ENCODE results near the gene GLRA2. TPM values are rescaled to one million over a fixed set of nuclear protein-coding genes. Genes with fewer than 3 reads are reported as not detected.

GLRA2 gene
- total and polyA plus RNA-seq, 3 experiments from 2014 or later, result not detected

- no peaks in the 10 kb centered on the region for H3K9me3 Mint-ChIP-seq
- no peaks in the 10 kb centered on the region for H3K4me1 Mint-ChIP-seq
- H3K4me1 ChIP-seq (ENCODE audit: insufficient read depth, low read length), result no peaks in the 10 kb centered on the region
- no peak for DNase-seq
- H3K27me3 ChIP-seq (ENCODE audit: insufficient read depth, low read length, poor library complexity, severe bottlenecking), result no peaks in the 10 kb centered on the region
- no peak overlapping the region for H3K4me3 ChIP-seq (ENCODE audit: low read length)
- H3K27me3 Mint-ChIP-seq, result peaks cover 4 to 22% of the 10 kb centered on the region in 2 donors
- ChIA-PET CTCF (no interaction called here), POLR2A (no interaction called here)
- no peak overlapping the region for H3K27ac Mint-ChIP-seq
- H3K9me3 ChIP-seq (ENCODE audit: low read length), result no peaks in the 10 kb centered on the region
- H3K27ac ChIP-seq (ENCODE audit: low read depth, low read length), result no peak overlapping the region
- no peaks in the 10 kb centered on the region for H3K36me3 Mint-ChIP-seq
- H3K36me3 ChIP-seq (ENCODE audit: insufficient read depth, low read length), result no peaks in the 10 kb centered on the region
- H3K4me3 Mint-ChIP-seq, result no peak overlapping the region
Observed at GRCh38 chrX:14506866-14507265, 22.5 kb upstream of the GLRA2 start.

DNA sequence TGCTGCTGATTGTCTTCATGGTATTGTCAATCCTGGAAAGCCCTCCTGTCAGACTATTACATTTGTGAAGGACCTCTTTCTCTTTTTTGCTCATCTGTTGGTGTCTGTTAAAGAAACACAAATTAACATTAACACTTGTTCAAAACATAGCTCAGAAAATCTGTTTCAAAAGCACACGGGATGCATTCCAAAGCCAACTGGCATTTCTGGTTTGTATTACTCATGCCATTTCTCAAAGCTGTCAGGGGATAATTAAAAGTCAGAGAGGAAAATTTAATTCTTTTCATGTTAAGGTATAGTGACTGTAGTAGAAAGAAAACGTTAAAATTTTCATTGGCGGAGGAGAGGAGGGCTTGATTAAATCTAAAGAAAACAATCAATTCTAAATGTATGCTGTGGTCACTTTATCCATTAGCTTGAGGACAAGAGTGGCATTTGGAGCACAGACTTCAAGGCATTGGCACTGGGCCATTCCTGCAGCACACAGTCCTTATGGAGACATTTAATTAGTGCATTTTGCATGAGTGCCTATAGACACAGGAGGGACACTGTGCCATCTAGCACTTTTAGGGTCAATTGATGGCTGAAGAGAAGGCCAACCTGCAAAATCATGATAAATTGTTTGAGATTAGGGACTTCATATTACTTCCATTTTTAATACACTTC is 21.2 kb upstream of the GLRA2 start:
- Histone ChIP-seq H3K4me3 (ENCODE audit: low read length) (no peak overlapping the region), H3K4me1 (ENCODE audit: insufficient read depth, low read length) (no peaks in the 10 kb centered on the region), H3K27ac (ENCODE audit: low read depth, low read length) (no peak overlapping the region), H3K36me3 (ENCODE audit: insufficient read depth, low read length) (no peaks in the 10 kb centered on the region), H3K27me3 (ENCODE audit: insufficient read depth, low read length, poor library complexity, severe bottlenecking) (no peaks in the 10 kb centered on the region), H3K9me3 (ENCODE audit: low read length) (no peaks in the 10 kb centered on the region)
- Mint-ChIP-seq H3K36me3 (no peaks in the 10 kb centered on the region), H3K27ac (no peak overlapping the region), H3K9me3 (peaks cover 0 to 4% (median 2%) of the 10 kb centered on the region in 5 donors), H3K4me1 (no peaks in the 10 kb centered on the region), H3K4me3 (no peak overlapping the region), H3K27me3 (peaks cover 8 to 29% of the 10 kb centered on the region in 2 donors)
- ChIA-PET CTCF (no interaction called here), POLR2A (no interaction called here)
- DNase-seq, result no peak

DNA sequence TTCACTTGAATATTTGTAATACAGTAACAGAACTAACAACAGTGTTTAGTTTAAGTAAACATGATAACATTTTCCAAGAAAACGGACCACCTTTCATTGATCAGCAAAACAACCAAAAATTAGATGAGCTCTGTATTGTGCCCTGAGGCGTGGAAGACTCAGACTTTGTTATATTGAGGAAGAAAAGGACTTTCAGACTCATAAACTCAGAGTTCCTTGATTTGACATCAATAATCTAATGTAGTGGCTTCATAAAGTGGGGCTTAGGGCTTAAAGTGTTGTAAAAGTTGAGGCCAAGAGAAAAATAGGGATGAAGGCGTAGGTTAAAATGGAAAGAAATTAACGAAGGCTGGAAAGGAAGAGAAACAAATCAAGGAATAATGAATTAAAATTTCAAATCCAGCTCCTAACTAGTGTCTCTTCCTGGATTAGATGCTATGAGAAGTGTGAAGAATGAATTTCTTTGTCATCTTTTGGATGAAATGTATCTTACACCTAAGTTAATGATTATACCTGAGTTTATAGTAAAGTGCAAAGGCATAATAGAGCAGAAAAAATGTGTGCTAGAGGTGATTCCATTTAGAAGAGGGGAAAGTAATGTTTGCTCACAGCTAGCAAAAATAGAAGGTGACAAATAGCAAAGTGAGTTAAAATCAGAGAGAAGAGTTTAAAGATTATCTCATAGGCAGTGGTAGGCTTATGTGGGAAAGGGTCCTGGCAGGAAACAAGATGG is 19.8 kb upstream of the GLRA2 start:
- ChIA-PET CTCF (no interaction called here), POLR2A (no interaction called here)

GRCh38 chrX:14528629-14529289 is 577 bp upstream of the GLRA2 start:
- Histone ChIP-seq H3K9me3 (ENCODE audit: low read length) (no peaks in the 10 kb centered on the region), H3K27me3 (ENCODE audit: insufficient read depth, low read length, poor library complexity, severe bottlenecking) (no peaks in the 10 kb centered on the region), H3K4me3 (ENCODE audit: low read length) (no peak overlapping the region), H3K36me3 (ENCODE audit: insufficient read depth, low read length) (no peaks in the 10 kb centered on the region), H3K4me1 (ENCODE audit: insufficient read depth, low read length) (no peaks in the 10 kb centered on the region), H3K27ac (ENCODE audit: low read depth, low read length) (no peak overlapping the region)
- H3K4me1 Mint-ChIP-seq, result peaks cover 0 to 3% (median 2%) of the 10 kb centered on the region in 3 donors
- peak; percentile 1 to 39 (median 6) for DNase-seq
- H3K27ac Mint-ChIP-seq, result no peak overlapping the region
- peaks cover 0 to 3% (median 0%) of the 10 kb centered on the region in 5 donors for H3K9me3 Mint-ChIP-seq
- no peak overlapping the region for H3K4me3 Mint-ChIP-seq
- H3K36me3 Mint-ChIP-seq, result no peaks in the 10 kb centered on the region
- H3K27me3 Mint-ChIP-seq, result peaks cover 0 to 6% of the 10 kb centered on the region in 2 donors
- ChIA-PET CTCF (no interaction called here), POLR2A (no interaction called here)

More for the DNA sequence above, 19.8 kb upstream of the GLRA2 start:
- Histone ChIP-seq H3K27ac (ENCODE audit: low read depth, low read length) (no peak overlapping the region), H3K4me3 (ENCODE audit: low read length) (no peak overlapping the region), H3K27me3 (ENCODE audit: insufficient read depth, low read length, poor library complexity, severe bottlenecking) (no peaks in the 10 kb centered on the region), H3K4me1 (ENCODE audit: insufficient read depth, low read length) (no peaks in the 10 kb centered on the region), H3K9me3 (ENCODE audit: low read length) (no peaks in the 10 kb centered on the region), H3K36me3 (ENCODE audit: insufficient read depth, low read length) (no peaks in the 10 kb centered on the region)
- Mint-ChIP-seq H3K4me3 (no peak overlapping the region), H3K9me3 (peaks cover 0 to 4% (median 2%) of the 10 kb centered on the region in 5 donors), H3K36me3 (no peaks in the 10 kb centered on the region), H3K27me3 (peaks cover 8 to 29% of the 10 kb centered on the region in 2 donors), H3K27ac (no peak overlapping the region), H3K4me1 (no peaks in the 10 kb centered on the region)
- DNase-seq, result no peak

DNA sequence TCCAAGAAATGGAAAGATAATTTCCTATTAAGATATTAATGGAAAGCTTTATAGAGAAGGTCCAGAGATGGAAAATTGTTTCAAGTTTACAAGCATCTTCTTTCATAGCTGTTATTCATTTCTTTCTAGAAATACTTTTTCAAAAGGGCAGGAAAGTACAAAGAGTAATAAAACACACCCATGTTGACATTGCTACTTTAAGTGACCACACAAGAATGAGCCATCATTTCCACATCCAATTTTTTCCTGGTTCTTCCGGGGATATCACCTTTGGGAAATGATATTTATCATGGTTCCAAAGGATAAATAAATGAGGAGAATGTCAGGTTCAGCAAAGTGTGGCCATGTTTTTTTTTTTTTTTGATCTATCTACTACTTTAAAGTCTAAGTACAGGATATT is 4.5 kb downstream of the GLRA2 start:
- ChIA-PET POLR2A (no interaction called here), CTCF (no interaction called here)
- Histone ChIP-seq H3K36me3 (ENCODE audit: insufficient read depth, low read length) (no peaks in the 10 kb centered on the region), H3K9me3 (ENCODE audit: low read length) (no peaks in the 10 kb centered on the region), H3K27ac (ENCODE audit: low read depth, low read length) (no peak overlapping the region), H3K27me3 (ENCODE audit: insufficient read depth, low read length, poor library complexity, severe bottlenecking) (no peaks in the 10 kb centered on the region), H3K4me3 (ENCODE audit: low read length) (no peak overlapping the region), H3K4me1 (ENCODE audit: insufficient read depth, low read length) (no peaks in the 10 kb centered on the region)
- Mint-ChIP-seq H3K4me3 (no peak overlapping the region), H3K36me3 (no peaks in the 10 kb centered on the region), H3K4me1 (peaks cover 0 to 3% (median 2%) of the 10 kb centered on the region in 3 donors), H3K27ac (no peak overlapping the region), H3K9me3 (peaks cover 0 to 2% (median 0%) of the 10 kb centered on the region in 5 donors), H3K27me3 (peaks cover 5 to 13% of the 10 kb centered on the region in 2 donors)
- DNase-seq, result no peak

GRCh38 chrX:14546190-14546589 is 16.9 kb downstream of the GLRA2 start:
- no peaks in the 10 kb centered on the region for H3K9me3 ChIP-seq (ENCODE audit: low read length)
- no peak overlapping the region for H3K4me3 ChIP-seq (ENCODE audit: low read length)
- no peaks in the 10 kb centered on the region for H3K9me3 Mint-ChIP-seq
- no peaks in the 10 kb centered on the region for H3K36me3 Mint-ChIP-seq
- ChIA-PET CTCF (no interaction called here), POLR2A (no interaction called here)
- no peak for DNase-seq
- H3K27ac Mint-ChIP-seq, result no peak overlapping the region
- no peaks in the 10 kb centered on the region for H3K4me1 Mint-ChIP-seq
- H3K4me1 ChIP-seq (ENCODE audit: insufficient read depth, low read length), result no peaks in the 10 kb centered on the region
- no peak overlapping the region for H3K27ac ChIP-seq (ENCODE audit: low read depth, low read length)
- no peaks in the 10 kb centered on the region for H3K36me3 ChIP-seq (ENCODE audit: insufficient read depth, low read length)
- H3K4me3 Mint-ChIP-seq, result no peak overlapping the region
- H3K27me3 Mint-ChIP-seq, result peaks cover 0 to 4% of the 10 kb centered on the region in 2 donors
- no peaks in the 10 kb centered on the region for H3K27me3 ChIP-seq (ENCODE audit: insufficient read depth, low read length, poor library complexity, severe bottlenecking)

DNA sequence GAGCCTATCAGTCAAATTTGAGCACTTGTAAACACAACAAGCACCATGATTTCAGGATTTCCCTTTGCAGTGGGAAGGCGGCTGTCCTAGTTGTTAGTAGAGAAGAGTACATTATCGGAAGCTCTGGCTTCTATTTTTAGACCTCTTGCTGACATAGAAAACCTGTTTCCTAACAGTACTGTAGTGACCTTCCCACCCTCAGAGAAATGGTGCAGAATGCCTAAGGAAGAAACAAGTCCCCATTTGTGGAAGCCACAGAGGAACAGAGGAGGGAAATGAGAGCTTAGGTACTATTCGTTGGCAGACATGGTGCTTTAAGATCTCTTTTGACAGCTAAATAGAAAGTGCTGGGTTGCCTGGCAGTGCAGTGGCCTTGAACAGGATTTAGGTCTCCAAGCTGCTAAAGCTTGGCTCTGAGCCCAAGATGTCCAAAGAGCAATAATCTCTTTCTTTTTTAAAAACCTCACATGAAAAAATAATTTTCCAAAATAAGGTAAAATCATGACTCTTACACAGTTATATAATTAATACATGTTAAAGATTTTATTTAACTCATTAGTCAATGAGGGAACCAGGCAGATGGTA is 24.9 kb downstream of the GLRA2 start:
- H3K36me3 ChIP-seq (ENCODE audit: insufficient read depth, low read length), result no peaks in the 10 kb centered on the region
- H3K9me3 ChIP-seq (ENCODE audit: low read length), result no peaks in the 10 kb centered on the region
- Mint-ChIP-seq H3K4me3 (no peak overlapping the region), H3K9me3 (peaks cover 0 to 4% (median 0%) of the 10 kb centered on the region in 5 donors), H3K27ac (no peak overlapping the region), H3K4me1 (no peaks in the 10 kb centered on the region), H3K36me3 (no peaks in the 10 kb centered on the region), H3K27me3 (peaks cover 0 to 6% of the 10 kb centered on the region in 2 donors)
- ChIA-PET POLR2A (no interaction called here), CTCF (no interaction called here)
- H3K27ac ChIP-seq (ENCODE audit: low read depth, low read length), result no peak overlapping the region
- H3K27me3 ChIP-seq (ENCODE audit: insufficient read depth, low read length, poor library complexity, severe bottlenecking), result no peaks in the 10 kb centered on the region
- H3K4me1 ChIP-seq (ENCODE audit: insufficient read depth, low read length), result no peaks in the 10 kb centered on the region
- no peak for DNase-seq
- H3K4me3 ChIP-seq (ENCODE audit: low read length), result no peak overlapping the region

DNA sequence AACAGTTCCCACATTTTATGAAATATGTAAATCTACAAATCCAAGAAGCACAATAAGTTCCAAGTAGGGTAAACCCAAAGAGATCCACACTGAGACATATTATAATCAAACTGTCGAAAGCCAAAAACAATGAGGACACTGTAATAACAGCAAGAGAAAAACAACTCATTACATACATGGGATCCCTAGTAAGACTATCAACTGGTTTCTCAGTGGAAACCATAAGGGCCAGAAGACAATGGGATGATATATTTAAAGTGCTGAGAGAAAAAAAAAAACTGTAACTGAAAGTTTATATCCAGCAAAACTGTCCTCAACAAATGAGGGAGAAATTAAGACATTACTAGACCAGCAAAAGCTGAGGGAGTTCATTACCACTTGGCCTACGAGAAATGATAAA is 34.7 kb downstream of the GLRA2 start:
- Mint-ChIP-seq H3K4me3 (no peak overlapping the region), H3K4me1 (no peaks in the 10 kb centered on the region), H3K27ac (no peak overlapping the region), H3K9me3 (peaks cover 7 to 23% (median 18%) of the 10 kb centered on the region in 5 donors), H3K27me3 (peaks cover 2 to 3% of the 10 kb centered on the region in 2 donors), H3K36me3 (no peaks in the 10 kb centered on the region)
- DNase-seq, result no peak
- no peak overlapping the region for H3K27ac ChIP-seq (ENCODE audit: low read depth, low read length)
- H3K27me3 ChIP-seq (ENCODE audit: insufficient read depth, low read length, poor library complexity, severe bottlenecking), result no peaks in the 10 kb centered on the region
- ChIA-PET POLR2A (no interaction called here), CTCF (no interaction called here)
- no peaks in the 10 kb centered on the region for H3K9me3 ChIP-seq (ENCODE audit: low read length)
- H3K36me3 ChIP-seq (ENCODE audit: insufficient read depth, low read length), result no peaks in the 10 kb centered on the region
- no peaks in the 10 kb centered on the region for H3K4me1 ChIP-seq (ENCODE audit: insufficient read depth, low read length)
- no peak overlapping the region for H3K4me3 ChIP-seq (ENCODE audit: low read length)

All from CD8-positive, alpha-beta memory T cell (primary cell).